Liver (tissue), 3 donors: ENCODE measurements around the gene GNAI2.

ENCODE experiments used
- GABPA ChIP-seq, 2 donors: IDR thresholded peaks in 1 of 2; conservative IDR thresholded peaks in 1 of 2; 2 replicates each; pipeline ENCODE4 v1.6.1; 2016; ENCODE audit warnings: antibody characterized with exemption in 2 of 2, mild to moderate bottlenecking in 1 of 2, moderate library complexity in 1 of 2
- HNF4G ChIP-seq: IDR thresholded peaks from 2 replicates; pipeline ENCODE4 v1.6.1; 2016; ENCODE audit warnings: antibody characterized with exemption
- NR2F2 ChIP-seq: IDR thresholded peaks from 2 replicates; pipeline ENCODE4 v1.6.1; 2016; ENCODE audit warnings: antibody characterized with exemption
- SP1 ChIP-seq: IDR thresholded peaks from 2 replicates; pipeline ENCODE4 v1.6.1; 2018; ENCODE audit warnings: antibody characterized with exemption, mild to moderate bottlenecking
- TAF1 ChIP-seq: conservative IDR thresholded peaks from 2 replicates; pipeline ENCODE4 v1.6.1; 2016; ENCODE audit warnings: antibody characterized with exemption, mild to moderate bottlenecking
- TF ChIP-seq, protein P1 (sequence below): fragments of 150-350 bp; IDR thresholded peaks from 2 replicates; pipeline ENCODE4 v1.5.1; 2017; ENCODE audit warnings: improper control_type of control experiment, low read depth, low read length; ENCODE audit not compliant: missing input control
- donor health status: healthy.
- donor health status: healthy.

DNA sequence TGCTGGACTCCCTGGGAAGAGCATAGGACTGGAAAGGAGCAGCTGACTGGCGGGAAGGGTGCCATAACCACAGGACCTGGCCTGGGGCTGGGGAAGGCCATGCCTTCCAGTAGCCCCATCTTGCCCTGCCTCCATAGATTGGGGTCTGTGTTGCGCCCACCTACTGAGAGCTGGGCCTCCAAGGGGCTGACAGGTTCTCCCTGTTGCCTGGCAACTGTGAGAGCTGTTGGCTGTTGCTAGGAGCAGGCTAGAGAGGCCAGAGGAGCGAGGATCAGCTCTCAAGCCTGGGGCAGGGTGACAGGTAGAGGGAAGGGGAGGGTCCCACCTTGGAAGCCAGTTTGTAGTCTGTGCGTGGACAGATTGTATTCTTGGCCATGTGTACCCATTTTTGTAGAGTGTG, 2.8 kb upstream of the GNAI2 start:
- no peak for TF ChIP-seq HNF4G
- no peak for TF ChIP-seq SP1
- no peak for TF ChIP-seq GABPA (IDR thresholded peaks at IDR 0.05 in 1 of 2, conservative IDR thresholded peaks at IDR 0.05 in 1 of 2)
- TF ChIP-seq, protein P1, sequence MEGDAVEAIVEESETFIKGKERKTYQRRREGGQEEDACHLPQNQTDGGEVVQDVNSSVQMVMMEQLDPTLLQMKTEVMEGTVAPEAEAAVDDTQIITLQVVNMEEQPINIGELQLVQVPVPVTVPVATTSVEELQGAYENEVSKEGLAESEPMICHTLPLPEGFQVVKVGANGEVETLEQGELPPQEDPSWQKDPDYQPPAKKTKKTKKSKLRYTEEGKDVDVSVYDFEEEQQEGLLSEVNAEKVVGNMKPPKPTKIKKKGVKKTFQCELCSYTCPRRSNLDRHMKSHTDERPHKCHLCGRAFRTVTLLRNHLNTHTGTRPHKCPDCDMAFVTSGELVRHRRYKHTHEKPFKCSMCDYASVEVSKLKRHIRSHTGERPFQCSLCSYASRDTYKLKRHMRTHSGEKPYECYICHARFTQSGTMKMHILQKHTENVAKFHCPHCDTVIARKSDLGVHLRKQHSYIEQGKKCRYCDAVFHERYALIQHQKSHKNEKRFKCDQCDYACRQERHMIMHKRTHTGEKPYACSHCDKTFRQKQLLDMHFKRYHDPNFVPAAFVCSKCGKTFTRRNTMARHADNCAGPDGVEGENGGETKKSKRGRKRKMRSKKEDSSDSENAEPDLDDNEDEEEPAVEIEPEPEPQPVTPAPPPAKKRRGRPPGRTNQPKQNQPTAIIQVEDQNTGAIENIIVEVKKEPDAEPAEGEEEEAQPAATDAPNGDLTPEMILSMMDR: no peak
- TF ChIP-seq TAF1: no peak
- no peak for TF ChIP-seq NR2F2
